Stomach (tissue), 9 donors: Measurements from ENCODE around the gene SPAG6. TPM values are rescaled to one million over a fixed set of nuclear protein-coding genes. Genes with fewer than 3 reads are reported as not detected.
A peak's percentile ranks its signal among the peaks of the same experiment; 100 is the strongest.

Experiments used
- DNase-seq, 2 donors: peaks; one replicate each; pipeline versions ENCODE4 v3.0.0 to v3.0.0-alpha.2; 2013 to 2019
- H3K27ac ChIP-seq, 5 donors: fragments of 200-600 bp in 4 of 5; sonication (generic) in 4 of 5; one replicate each; pipeline ENCODE4 v1.5.1; 2013 to 2019; ENCODE audit warnings: mild to moderate bottlenecking in 1 of 5, moderate library complexity in 1 of 5
- H3K27me3 ChIP-seq, 3 donors: fragments of 200-600 bp; sonication (generic); one replicate each; pipeline ENCODE4 v1.5.1; 2017 to 2019; ENCODE audit warnings: mixed run types in 1 of 3
- H3K36me3 ChIP-seq, 4 donors: fragments of 200-600 bp; sonication (generic); 1 replicate in 3 of 4; 2 replicates in 1 of 4; pipeline ENCODE4 v1.5.1; 2016 to 2019
- H3K4me1 ChIP-seq, 4 donors: fragments of 200-600 bp; sonication (generic); one replicate each; pipeline ENCODE4 v1.5.1; 2016 to 2019
- H3K4me3 ChIP-seq, 4 donors: fragments of 200-600 bp; sonication (generic) in 3 of 4; one replicate each; pipeline ENCODE4 v1.5.1; 2016 to 2019; ENCODE audit warnings: mild to moderate bottlenecking in 1 of 4
- H3K9me3 ChIP-seq, 4 donors: fragments of 200-600 bp; sonication (generic); one replicate each; pipeline ENCODE4 v1.5.1; 2016 to 2019
- CTCF ChIP-seq, 7 experiments: fragments of 450-650 bp in 4 of 7; fragments of 200-600 bp in 3 of 7; sonication (generic) in 3 of 7; IDR thresholded peaks; one replicate each; pipeline ENCODE4 v1.5.1; 2016 to 2019; ENCODE audit warnings: antibody characterized with exemption in 7 of 7, control low read depth in 2 of 7, mild to moderate bottlenecking in 1 of 7
- EP300 ChIP-seq: sonication (generic); formaldehyde crosslinking; IDR thresholded peaks from one replicate; pipeline ENCODE4 v1.6.1; 2017; ENCODE audit warnings: antibody characterized with exemption
- POLR2A ChIP-seq, 4 donors: fragments of 450-650 bp; IDR thresholded peaks; one replicate each; pipeline ENCODE4 v1.6.1; 2016; ENCODE audit warnings: antibody characterized with exemption in 4 of 4, control low read depth in 2 of 4, mild to moderate bottlenecking in 1 of 4, moderate library complexity in 1 of 4
- POLR2AphosphoS5 ChIP-seq, 3 donors: sonication (generic); formaldehyde crosslinking; IDR thresholded peaks; one replicate each; pipeline ENCODE4 v1.6.1; 2016; ENCODE audit warnings: antibody characterized with exemption in 3 of 3
- WGBS, 5 donors: extraction: QIAGEN DNeasy Blood & Tissue Kit in 3 of 5; methylation state at CpG; one replicate each; pipeline versions ENCODE4 v1.1.5 to v1.1.7; 2013 to 2018; 5-methylcytosine and 5-hydroxymethylcytosine counted together
- intact Hi-C: fragments of 100-400 bp; cut with DNase I; formaldehyde crosslinking; loops from one replicate; pipeline ENCODE4 v1.15.1; 2023; ENCODE audit warnings: low total_unique reads
- polyA plus RNA-seq, 3 donors: library from polyadenylated mRNA; stranded (reverse); fragments of 200-250 nt; gene quantifications; one replicate each; pipeline ENCODE4 v1.2.3, GENCODE V29; 2013
- total RNA-seq, 5 donors: library from RNA; depleted of rRNA; stranded (reverse); fragments of >200 nt; gene quantifications; one replicate each; pipeline versions ENCODE4 v1.1.0 to v1.2.3, GENCODE V29; 2014 to 2016
- donor health status: healthy with polysubstance abuse.
- donor health status: Bipolar disorder and iron deficiency.
- donor health status: healthy.

SPAG6 gene
- total and polyA plus RNA-seq, 8 donors, result not detected

GRCh38 chr10:22444219-22444788 lies 99.0 kb downstream of the SPAG6 start:
- Histone ChIP-seq H3K4me3 (no peak overlapping the region), H3K27me3 (no peaks in the 10 kb centered on the region), H3K9me3 (no peaks in the 10 kb centered on the region), H3K27ac (no peak overlapping the region), H3K4me1 (peaks cover 0 to 12% (median 0%) of the 10 kb centered on the region in 4 donors), H3K36me3 (no peaks in the 10 kb centered on the region)
- intact Hi-C loops, result no loop called here
- 93 to 97% (median 95%) methylated on average over 4 of the region's 4 CpGs for WGBS, 5 donors
- TF ChIP-seq CTCF (IDR thresholded peaks at IDR 0.05), result no peak
- no peak for DNase-seq

- WGBS, 5 donors, result 45 to 61% (median 56%) methylated on average over 3 of the region's 3 CpGs
- H3K27me3 ChIP-seq, result no peaks in the 10 kb centered on the region
- no peaks in the 10 kb centered on the region for H3K36me3 ChIP-seq
- TF ChIP-seq POLR2AphosphoS5 (IDR thresholded peaks at IDR 0.05) (no peak), POLR2A (IDR thresholded peaks at IDR 0.05) (no peak), CTCF (IDR thresholded peaks at IDR 0.05) (no peak), EP300 (no peak)
- intact Hi-C loops, result no loop called here
- no peak overlapping the region for H3K4me3 ChIP-seq
- no peak for DNase-seq
- no peaks in the 10 kb centered on the region for H3K9me3 ChIP-seq
- no peak overlapping the region for H3K27ac ChIP-seq
- peaks cover 0 to 12% (median 0%) of the 10 kb centered on the region in 4 donors for H3K4me1 ChIP-seq
These were observed 100.2 kb downstream of the SPAG6 start for GRCh38 chr10:22445495-22445894.

GRCh38 chr10:22447068-22447467 lies 101.8 kb downstream of the SPAG6 start:
- peak in 1 of 2 donors; percentile 80 for DNase-seq
- no peaks in the 10 kb centered on the region for H3K27me3 ChIP-seq
- H3K36me3 ChIP-seq, result no peaks in the 10 kb centered on the region
- no peaks in the 10 kb centered on the region for H3K9me3 ChIP-seq
- peaks cover 0 to 12% (median 0%) of the 10 kb centered on the region in 4 donors for H3K4me1 ChIP-seq
- TF ChIP-seq EP300 (no peak), CTCF (IDR thresholded peaks at IDR 0.05) (no peak), POLR2A (IDR thresholded peaks at IDR 0.05) (no peak), POLR2AphosphoS5 (IDR thresholded peaks at IDR 0.05) (peak in 1 of 3 donors; percentile 49)
- WGBS, 5 donors, result 31 to 60% (median 39%) methylated on average over 2 of the region's 2 CpGs
- no peak overlapping the region for H3K27ac ChIP-seq
- H3K4me3 ChIP-seq, result no peak overlapping the region
- intact Hi-C loops, result no loop called here

GRCh38 chr10:22451346-22451745 lies 106.0 kb downstream of the SPAG6 start:
- no peak overlapping the region for H3K27ac ChIP-seq
- TF ChIP-seq EP300 (no peak), POLR2A (IDR thresholded peaks at IDR 0.05) (no peak), CTCF (IDR thresholded peaks at IDR 0.05) (no peak), POLR2AphosphoS5 (IDR thresholded peaks at IDR 0.05) (no peak)
- WGBS, 5 donors, result 94 to 98% (median 96%) methylated on average over 7 of the region's 7 CpGs
- H3K27me3 ChIP-seq, result no peaks in the 10 kb centered on the region
- intact Hi-C loops, result no loop called here
- H3K4me1 ChIP-seq, result peaks cover 0 to 10% (median 0%) of the 10 kb centered on the region in 4 donors
- H3K4me3 ChIP-seq, result no peak overlapping the region
- H3K36me3 ChIP-seq, result no peaks in the 10 kb centered on the region
- no peaks in the 10 kb centered on the region for H3K9me3 ChIP-seq
- DNase-seq, result no peak
